ENCODE measurements around the gene RGS6.

Gene RGS6

DNA sequence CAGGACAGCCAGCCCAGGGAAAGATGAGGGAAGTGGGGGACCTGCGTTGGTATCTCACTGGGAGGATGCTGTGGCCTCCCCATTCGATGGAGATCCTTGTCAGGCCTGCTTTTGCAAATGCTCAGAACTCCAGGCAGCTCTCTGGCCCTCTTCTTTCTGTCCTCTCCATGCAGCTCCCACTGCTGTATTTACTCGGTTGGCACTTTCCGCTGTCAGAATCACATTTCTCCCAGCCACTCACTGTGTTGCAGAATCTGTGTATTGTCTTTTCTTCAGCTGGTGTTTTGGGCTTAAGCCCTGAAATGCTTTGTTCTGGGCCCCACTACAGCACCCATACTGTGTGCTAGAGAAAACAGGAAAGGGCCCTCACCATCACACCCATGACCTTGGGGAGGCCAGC, 401.1 kb downstream of the RGS6 start:
- H3K27ac ChIP-seq, result no peak overlapping the region

DNA sequence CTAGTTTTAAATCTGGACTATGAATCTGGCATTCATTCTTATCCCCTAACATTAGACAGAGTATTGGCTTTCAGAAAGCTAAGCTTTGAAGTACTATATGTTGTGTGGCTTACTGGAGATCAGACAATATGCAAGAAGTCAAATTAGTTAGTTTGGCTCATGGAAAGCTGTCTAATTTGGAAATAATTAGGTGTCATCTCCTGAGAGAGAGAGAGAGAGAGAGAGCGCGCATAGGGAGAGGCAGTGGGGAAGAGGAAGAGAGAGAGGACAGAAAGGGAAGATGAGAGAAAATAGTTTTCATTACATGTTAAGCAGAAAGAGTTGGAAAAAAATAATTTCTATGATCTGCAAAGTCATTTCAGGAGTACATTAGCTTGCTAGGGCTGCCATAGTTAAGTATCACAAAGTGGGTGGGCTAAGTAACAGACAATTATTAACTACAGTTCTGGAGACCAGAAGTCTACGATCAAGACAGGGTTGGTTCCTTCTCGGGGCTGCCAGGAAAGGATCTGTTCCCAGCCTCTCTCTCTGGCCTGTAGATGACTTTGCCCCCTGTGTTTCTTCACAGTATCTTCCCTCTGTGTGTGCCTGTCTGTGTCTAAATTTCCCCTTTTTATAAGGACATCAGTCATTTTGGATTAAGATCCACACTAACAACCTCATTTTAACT, 404.2 kb downstream of the RGS6 start:
- TF ChIP-seq, protein P1, sequence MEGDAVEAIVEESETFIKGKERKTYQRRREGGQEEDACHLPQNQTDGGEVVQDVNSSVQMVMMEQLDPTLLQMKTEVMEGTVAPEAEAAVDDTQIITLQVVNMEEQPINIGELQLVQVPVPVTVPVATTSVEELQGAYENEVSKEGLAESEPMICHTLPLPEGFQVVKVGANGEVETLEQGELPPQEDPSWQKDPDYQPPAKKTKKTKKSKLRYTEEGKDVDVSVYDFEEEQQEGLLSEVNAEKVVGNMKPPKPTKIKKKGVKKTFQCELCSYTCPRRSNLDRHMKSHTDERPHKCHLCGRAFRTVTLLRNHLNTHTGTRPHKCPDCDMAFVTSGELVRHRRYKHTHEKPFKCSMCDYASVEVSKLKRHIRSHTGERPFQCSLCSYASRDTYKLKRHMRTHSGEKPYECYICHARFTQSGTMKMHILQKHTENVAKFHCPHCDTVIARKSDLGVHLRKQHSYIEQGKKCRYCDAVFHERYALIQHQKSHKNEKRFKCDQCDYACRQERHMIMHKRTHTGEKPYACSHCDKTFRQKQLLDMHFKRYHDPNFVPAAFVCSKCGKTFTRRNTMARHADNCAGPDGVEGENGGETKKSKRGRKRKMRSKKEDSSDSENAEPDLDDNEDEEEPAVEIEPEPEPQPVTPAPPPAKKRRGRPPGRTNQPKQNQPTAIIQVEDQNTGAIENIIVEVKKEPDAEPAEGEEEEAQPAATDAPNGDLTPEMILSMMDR (IDR thresholded peaks at IDR 0.05), result no peak
- H3K4me1 ChIP-seq (ENCODE audit: control insufficient read depth in 1 of 2, insufficient read depth in 1 of 2, low read depth in 1 of 2, low read length in 1 of 2), result no peaks in the 10 kb centered on the region
- H3K4me3 ChIP-seq (ENCODE audit: low read depth in 1 of 2, low read length in 1 of 2), result no peak overlapping the region
- H3K9me3 ChIP-seq, result no peaks in the 10 kb centered on the region
- no peaks in the 10 kb centered on the region for H3K27me3 ChIP-seq
- no peak overlapping the region for H3K27ac ChIP-seq
- no peaks in the 10 kb centered on the region for H3K36me3 ChIP-seq

More for the DNA sequence above, 401.1 kb downstream of the RGS6 start:
- TF ChIP-seq, protein P1 (IDR thresholded peaks at IDR 0.05), result no peak
- no peaks in the 10 kb centered on the region for H3K9me3 ChIP-seq
- no peaks in the 10 kb centered on the region for H3K4me1 ChIP-seq (ENCODE audit: control insufficient read depth in 1 of 2, insufficient read depth in 1 of 2, low read depth in 1 of 2, low read length in 1 of 2)
- no peaks in the 10 kb centered on the region for H3K36me3 ChIP-seq
- H3K27me3 ChIP-seq, result no peaks in the 10 kb centered on the region
- H3K4me3 ChIP-seq (ENCODE audit: low read depth in 1 of 2, low read length in 1 of 2), result no peak overlapping the region

DNA sequence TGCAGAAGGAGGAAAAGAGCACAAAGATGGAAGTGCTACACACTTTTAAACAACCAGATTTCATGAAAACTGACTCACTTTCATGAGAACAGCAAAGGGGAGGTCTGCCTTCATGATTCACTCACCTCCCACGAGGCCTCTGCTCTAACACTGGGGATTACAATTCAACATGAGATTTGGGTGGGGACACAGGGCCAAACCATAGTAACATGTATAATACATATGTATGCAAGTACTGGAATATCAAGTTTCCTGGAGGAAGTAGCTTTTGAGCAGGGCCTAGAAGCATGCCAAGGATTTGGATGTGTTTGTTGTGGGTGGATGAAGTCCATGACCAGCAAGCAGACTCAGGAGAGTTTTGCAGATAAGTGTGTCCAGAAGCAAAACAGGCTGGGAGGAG, 409.0 kb downstream of the RGS6 start:
- no peaks in the 10 kb centered on the region for H3K36me3 ChIP-seq
- no peak overlapping the region for H3K27ac ChIP-seq
- H3K4me3 ChIP-seq (ENCODE audit: low read depth in 1 of 2, low read length in 1 of 2), result no peak overlapping the region
- H3K27me3 ChIP-seq, result no peaks in the 10 kb centered on the region
- H3K9me3 ChIP-seq, result no peaks in the 10 kb centered on the region
- TF ChIP-seq, protein P1 (IDR thresholded peaks at IDR 0.05), result no peak
- H3K4me1 ChIP-seq (ENCODE audit: control insufficient read depth in 1 of 2, insufficient read depth in 1 of 2, low read depth in 1 of 2, low read length in 1 of 2), result no peaks in the 10 kb centered on the region

DNA sequence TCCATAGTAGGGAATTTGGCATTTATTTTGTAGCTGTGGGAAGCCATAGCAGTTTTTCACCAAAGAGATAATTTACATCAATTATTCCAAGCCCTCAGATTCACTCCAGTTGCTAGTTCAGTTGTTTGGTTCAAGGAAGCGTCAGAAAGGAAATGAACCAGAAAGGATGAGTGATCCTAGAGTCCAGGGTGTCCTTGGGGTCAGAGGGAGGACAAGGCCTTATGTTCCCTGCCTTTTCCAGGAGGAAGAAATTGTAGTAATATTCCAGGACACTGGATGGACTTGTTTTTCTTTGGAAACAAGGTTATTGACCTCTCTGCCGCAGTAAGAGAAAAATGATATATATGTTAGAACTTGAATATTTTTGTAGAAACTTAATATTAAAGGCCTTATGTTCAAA, 409.5 kb downstream of the RGS6 start:
- no peak overlapping the region for H3K27ac ChIP-seq
- no peaks in the 10 kb centered on the region for H3K4me1 ChIP-seq (ENCODE audit: control insufficient read depth in 1 of 2, insufficient read depth in 1 of 2, low read depth in 1 of 2, low read length in 1 of 2)
- no peaks in the 10 kb centered on the region for H3K36me3 ChIP-seq
- H3K4me3 ChIP-seq (ENCODE audit: low read depth in 1 of 2, low read length in 1 of 2), result no peak overlapping the region
- H3K9me3 ChIP-seq, result no peaks in the 10 kb centered on the region
- H3K27me3 ChIP-seq, result no peaks in the 10 kb centered on the region
- TF ChIP-seq, protein P1 (IDR thresholded peaks at IDR 0.05), result no peak

DNA sequence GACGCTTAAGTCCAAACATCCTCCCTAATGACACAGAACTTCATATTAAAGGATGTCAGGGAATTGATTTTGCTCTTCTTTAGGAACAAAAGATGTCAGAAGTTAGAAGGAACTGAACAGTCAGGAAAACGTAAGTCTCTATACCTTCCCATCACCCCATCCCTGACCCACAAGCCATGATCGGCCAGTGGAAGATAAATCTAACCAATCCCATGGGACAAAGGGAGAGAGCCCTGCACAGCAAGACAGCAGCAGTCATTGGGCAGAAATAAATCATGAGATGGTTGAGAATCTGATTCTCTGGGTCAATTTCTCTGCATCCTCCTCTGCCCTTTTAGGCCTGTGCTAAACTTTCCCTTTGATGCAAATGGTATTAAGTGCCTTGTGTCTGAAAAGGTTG, 414.9 kb downstream of the RGS6 start:
- TF ChIP-seq, protein P1 (IDR thresholded peaks at IDR 0.05), result no peak
- no peaks in the 10 kb centered on the region for H3K4me1 ChIP-seq (ENCODE audit: control insufficient read depth in 1 of 2, insufficient read depth in 1 of 2, low read depth in 1 of 2, low read length in 1 of 2)
- no peak overlapping the region for H3K27ac ChIP-seq
- no peaks in the 10 kb centered on the region for H3K9me3 ChIP-seq
- no peak overlapping the region for H3K4me3 ChIP-seq (ENCODE audit: low read depth in 1 of 2, low read length in 1 of 2)
- no peaks in the 10 kb centered on the region for H3K27me3 ChIP-seq
- H3K36me3 ChIP-seq, result no peaks in the 10 kb centered on the region

Measured in neutrophil (primary cell).